GM20000 (cell line): ENCODE data around the gene ZNF500.

ENCODE experiments used
- DNase-seq: peaks from one replicate; pipeline ENCODE4 v3.0.0; 2012; ENCODE audit warnings: low spot score
- CTCF ChIP-seq: IDR thresholded peaks from 2 replicates; pipeline ENCODE4 v1.5.1; 2012; ENCODE audit warnings: mild to moderate bottlenecking, control low read depth; ENCODE audit errors: extremely low read depth, missing control alignments

ZNF500 gene

GRCh38 chr16:4766875-4767628, at the start of gene ZNF500:
TSS of gene ZNF500 (minus strand) at chr16:4767162. CDS start at chr16:4765978, 1,184 bp downstream.
- TF ChIP-seq CTCF: no peak
- DNase-seq: peak; percentile 98

- DNase-seq: no peak
- no peak for TF ChIP-seq CTCF
Observed at GRCh38 chr16:4814542-4815173, 47.7 kb upstream of the ZNF500 start.

- TF ChIP-seq CTCF: no peak
- DNase-seq: no peak
Observed at GRCh38 chr16:4814046-4814445, 47.1 kb upstream of the ZNF500 start.

- TF ChIP-seq CTCF: no peak
- no peak for DNase-seq
Observed at GRCh38 chr16:4813251-4814003, 46.5 kb upstream of the ZNF500 start.

- no peak for DNase-seq
- TF ChIP-seq CTCF: no peak
Observed at GRCh38 chr16:4811773-4812172, 44.8 kb upstream of the ZNF500 start.

- no peak for TF ChIP-seq CTCF
- DNase-seq: no peak
Observed at GRCh38 chr16:4811242-4811641, 44.3 kb upstream of the ZNF500 start.

- no peak for TF ChIP-seq CTCF
- no peak for DNase-seq
Observed at GRCh38 chr16:4806280-4806679, 39.3 kb upstream of the ZNF500 start.
